HCT116 (cell line): ENCODE results near the gene IL17REL. TPM values are rescaled to one million over a fixed set of nuclear protein-coding genes. Genes with fewer than 3 reads are reported as not detected.

Experiments used
- ATAC-seq: fragments of 200-7000 bp; cut with Tn5 transposase; 2 replicates; pipeline ENCODE4 v1.9.1; 2020; ENCODE audit warnings: mild to moderate bottlenecking, moderate library complexity
- BruUV-seq: library from RNA; stranded (reverse); fragments of 400-500 nt; replicated peaks from 2 replicates; lab custom pipeline; 2021; lab: Mats Ljungman, UMichigan
- CTCF ChIA-PET: fragments of 300-600 bp; sonication (Branson Sonifier 250); formaldehyde crosslinking; loops from one replicate; lab custom pipeline; 2021; ENCODE audit warnings: antibody characterized with exemption; lab: Charles Lee
- POLR2A ChIA-PET: fragments of 300-600, 350-600 bp; sonication (Branson Sonifier 250); formaldehyde crosslinking; loops from one replicate; lab custom pipeline; 2021; ENCODE audit warnings: antibody characterized with exemption; lab: Charles Lee
- RAD21 ChIA-PET, 2 experiments: fragments of 300-600 bp; sonication (Branson Sonifier 250); formaldehyde crosslinking; loops; one replicate each; lab custom pipeline; 2023; ENCODE audit warnings: low total read pairs in 2 of 2; ENCODE audit not compliant: uncharacterized antibody in 2 of 2, unreplicated experiment in 2 of 2, low non-redundant PET in 1 of 2; lab: Charles Lee
- DNase-seq: peaks from one replicate; pipeline ENCODE4 v3.0.0-alpha.2; 2010; ENCODE audit warnings: low read depth, low spot score
- H2AFZ ChIP-seq: fragments of 200-600 bp; shearing (Covaris generic), sonication (generic); 2 replicates; pipeline ENCODE4 v1.6.1; 2017; ENCODE audit warnings: low read depth, mixed run types, mixed read lengths, antibody characterized with exemption, low read length; ENCODE audit not compliant: poor library complexity, severe bottlenecking
- H3K27ac ChIP-seq: 2 replicates; pipeline ENCODE4 v1.5.1; 2012; ENCODE audit warnings: low read depth, low read length
- H3K27me3 ChIP-seq: fragments of 200-600 bp; sonication (generic); 2 replicates; pipeline ENCODE4 v1.6.1; 2016; ENCODE audit warnings: mixed run types, low read length, mixed read lengths; ENCODE audit not compliant: insufficient read depth
- H3K36me3 ChIP-seq, 2 experiments: fragments of 200-500 bp in 1 of 2; fragments of 200-600 bp in 1 of 2; sonication (Bioruptor generic) in 1 of 2; sonication (generic) in 1 of 2; 2 replicates each; pipeline versions ENCODE4 v1.5.1 to v1.6.1; 2014 to 2016; ENCODE audit warnings: low read length in 2 of 2, inconsistent platforms in 1 of 2, mixed read lengths in 1 of 2, mixed run types in 1 of 2; ENCODE audit not compliant: insufficient read depth in 2 of 2, control insufficient read depth in 1 of 2
- H3K4me1 ChIP-seq, 2 experiments: fragments of 200-600 bp in 1 of 2; sonication (generic) in 1 of 2; 2 replicates each; pipeline versions ENCODE4 v1.5.1 to v1.6.1; 2012 to 2017; ENCODE audit warnings: low read length in 2 of 2, inconsistent platforms in 1 of 2, mild to moderate bottlenecking in 1 of 2, mixed read lengths in 1 of 2, mixed run types in 1 of 2, moderate library complexity in 1 of 2; ENCODE audit not compliant: insufficient read depth in 2 of 2, control insufficient read depth in 1 of 2
- H3K4me2 ChIP-seq: fragments of 200-600 bp; sonication (generic); 2 replicates; pipeline ENCODE4 v1.6.1; 2017; ENCODE audit warnings: mixed run types, low read length, mixed read lengths
- H3K4me3 ChIP-seq, 2 experiments: fragments of 200-600 bp in 1 of 2; sonication (generic) in 1 of 2; replicated peaks in 1 of 2; 2 replicates each; pipeline ENCODE4 v1.5.1; 2011 to 2016; ENCODE audit warnings: low read length in 2 of 2, control low read depth in 1 of 2, low read depth in 1 of 2, mild to moderate bottlenecking in 1 of 2, mixed read lengths in 1 of 2, mixed run types in 1 of 2
- H3K79me2 ChIP-seq: fragments of 200-600 bp; sonication (generic); 2 replicates; pipeline ENCODE4 v1.6.1; 2017; ENCODE audit warnings: mild to moderate bottlenecking, mixed run types, low read length, moderate library complexity, mixed read lengths; ENCODE audit not compliant: insufficient read depth
- H3K9ac ChIP-seq: fragments of 200-600 bp; sonication (generic); 2 replicates; pipeline ENCODE4 v1.6.1; 2016; ENCODE audit warnings: low read length, mixed read lengths
- H3K9me2 ChIP-seq: fragments of 200-600 bp; sonication (generic), shearing (Covaris generic); 2 replicates; pipeline ENCODE4 v1.6.1; 2017; ENCODE audit warnings: mixed run types, mild to moderate bottlenecking, moderate library complexity; ENCODE audit not compliant: insufficient read depth
- H3K9me3 ChIP-seq, 2 experiments: fragments of 200-500 bp in 1 of 2; fragments of 200-600 bp in 1 of 2; sonication (Bioruptor generic) in 1 of 2; sonication (generic) in 1 of 2; 2 replicates each; pipeline ENCODE4 v1.6.1; 2014 to 2017; ENCODE audit warnings: low read length in 2 of 2, mixed read lengths in 2 of 2, inconsistent platforms in 1 of 2, low read depth in 1 of 2, mild to moderate bottlenecking in 1 of 2, mixed run types in 1 of 2, moderate library complexity in 1 of 2; ENCODE audit not compliant: control insufficient read depth in 1 of 2, insufficient read depth in 1 of 2
- H4K20me1 ChIP-seq: fragments of 200-600 bp; sonication (generic), shearing (Covaris generic); 2 replicates; pipeline ENCODE4 v1.6.1; 2017; ENCODE audit warnings: mixed run types, mild to moderate bottlenecking, moderate library complexity; ENCODE audit not compliant: insufficient read depth
- CBX3 ChIP-seq: IDR thresholded peaks from 2 replicates; pipeline ENCODE4 v1.6.1; 2012; ENCODE audit warnings: low read depth
- EZH2 ChIP-seq: fragments of 200-600 bp; sonication (generic); IDR thresholded peaks from 2 replicates; pipeline ENCODE4 v1.6.1; 2017; ENCODE audit warnings: antibody characterized with exemption, mixed run types
- EZH2phosphoT487 ChIP-seq: fragments of 200-600 bp; IDR thresholded peaks from 2 replicates; pipeline ENCODE4 v1.6.1; 2018; ENCODE audit warnings: antibody characterized with exemption, borderline replicate concordance
- MAX ChIP-seq: IDR thresholded peaks from 2 replicates; pipeline ENCODE4 v1.6.1; 2012
- POLR2A ChIP-seq: IDR thresholded peaks from 2 replicates; pipeline ENCODE4 v1.7.0; 2011; ENCODE audit warnings: borderline replicate concordance; ENCODE audit not compliant: insufficient read depth, insufficient read length; ENCODE audit errors: extremely low read depth
- SIN3A ChIP-seq: IDR thresholded peaks from 2 replicates; pipeline ENCODE4 v1.6.1; 2012; ENCODE audit warnings: low read depth
- SRF ChIP-seq: IDR thresholded peaks from 2 replicates; pipeline ENCODE4 v1.6.1; 2012; ENCODE audit warnings: low read depth
- YY1 ChIP-seq: IDR thresholded peaks from 2 replicates; pipeline ENCODE4 v1.6.1; 2011; ENCODE audit warnings: low read length, low read depth, moderate library complexity, mild to moderate bottlenecking; ENCODE audit not compliant: insufficient replicate concordance; ENCODE audit errors: extremely low read depth
- intact Hi-C: fragments of 100-400 bp; cut with micrococcal nuclease; formaldehyde crosslinking; loops from 2 replicates; pipeline ENCODE4 v1.10.0; 2022
- total RNA-seq: library from RNA; stranded (reverse); gene quantifications from one replicate; pipeline ENCODE4 v1.2.1, GENCODE V29; 2021; ENCODE audit not compliant: unreplicated experiment
- TF ChIP-seq, protein P1 (sequence below): IDR thresholded peaks from 2 replicates; pipeline ENCODE4 v1.6.1; 2012; ENCODE audit warnings: low read depth
- TF ChIP-seq, protein P2 (sequence below): IDR thresholded peaks from 2 replicates; pipeline ENCODE4 v1.6.1; 2012

IL17REL gene
- total RNA-seq, 1 experiment from 2014 or later, result not detected

- TF ChIP-seq, protein P1, sequence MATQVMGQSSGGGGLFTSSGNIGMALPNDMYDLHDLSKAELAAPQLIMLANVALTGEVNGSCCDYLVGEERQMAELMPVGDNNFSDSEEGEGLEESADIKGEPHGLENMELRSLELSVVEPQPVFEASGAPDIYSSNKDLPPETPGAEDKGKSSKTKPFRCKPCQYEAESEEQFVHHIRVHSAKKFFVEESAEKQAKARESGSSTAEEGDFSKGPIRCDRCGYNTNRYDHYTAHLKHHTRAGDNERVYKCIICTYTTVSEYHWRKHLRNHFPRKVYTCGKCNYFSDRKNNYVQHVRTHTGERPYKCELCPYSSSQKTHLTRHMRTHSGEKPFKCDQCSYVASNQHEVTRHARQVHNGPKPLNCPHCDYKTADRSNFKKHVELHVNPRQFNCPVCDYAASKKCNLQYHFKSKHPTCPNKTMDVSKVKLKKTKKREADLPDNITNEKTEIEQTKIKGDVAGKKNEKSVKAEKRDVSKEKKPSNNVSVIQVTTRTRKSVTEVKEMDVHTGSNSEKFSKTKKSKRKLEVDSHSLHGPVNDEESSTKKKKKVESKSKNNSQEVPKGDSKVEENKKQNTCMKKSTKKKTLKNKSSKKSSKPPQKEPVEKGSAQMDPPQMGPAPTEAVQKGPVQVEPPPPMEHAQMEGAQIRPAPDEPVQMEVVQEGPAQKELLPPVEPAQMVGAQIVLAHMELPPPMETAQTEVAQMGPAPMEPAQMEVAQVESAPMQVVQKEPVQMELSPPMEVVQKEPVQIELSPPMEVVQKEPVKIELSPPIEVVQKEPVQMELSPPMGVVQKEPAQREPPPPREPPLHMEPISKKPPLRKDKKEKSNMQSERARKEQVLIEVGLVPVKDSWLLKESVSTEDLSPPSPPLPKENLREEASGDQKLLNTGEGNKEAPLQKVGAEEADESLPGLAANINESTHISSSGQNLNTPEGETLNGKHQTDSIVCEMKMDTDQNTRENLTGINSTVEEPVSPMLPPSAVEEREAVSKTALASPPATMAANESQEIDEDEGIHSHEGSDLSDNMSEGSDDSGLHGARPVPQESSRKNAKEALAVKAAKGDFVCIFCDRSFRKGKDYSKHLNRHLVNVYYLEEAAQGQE, result no peak
- no peak for TF ChIP-seq EZH2
- TF ChIP-seq, protein P2, sequence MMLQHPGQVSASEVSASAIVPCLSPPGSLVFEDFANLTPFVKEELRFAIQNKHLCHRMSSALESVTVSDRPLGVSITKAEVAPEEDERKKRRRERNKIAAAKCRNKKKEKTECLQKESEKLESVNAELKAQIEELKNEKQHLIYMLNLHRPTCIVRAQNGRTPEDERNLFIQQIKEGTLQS, result no peak
- no peak for TF ChIP-seq EZH2phosphoT487
Observed at GRCh38 chr22:49954991-49955580, 57.5 kb downstream of the IL17REL start (continued).

DNA sequence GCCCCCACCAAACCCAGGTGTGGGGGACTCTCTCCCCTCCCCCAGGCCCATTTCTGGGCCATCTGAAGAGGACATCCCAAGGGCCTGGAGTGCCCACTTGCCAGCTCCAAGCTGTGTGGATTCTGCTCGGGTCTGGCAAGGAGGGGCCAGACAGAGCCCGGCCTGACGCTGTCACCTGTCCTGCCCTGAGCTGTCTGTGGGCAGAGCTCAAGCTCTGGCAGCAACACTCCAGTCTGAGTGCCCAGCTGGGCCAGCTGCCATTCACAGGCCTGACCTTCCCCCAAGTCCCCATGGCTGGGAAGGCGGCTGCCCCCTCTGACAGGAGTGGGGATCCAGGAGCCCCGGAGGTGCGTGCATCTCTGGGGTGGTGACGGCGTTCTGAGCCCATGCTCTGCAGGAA lies 58.2 kb downstream of the IL17REL start:
- CTCF ChIA-PET, result no interaction called here
- DNase-seq, result no peak
- Histone ChIP-seq H4K20me1 (no peaks in the 10 kb centered on the region), H3K4me2 (no peak overlapping the region), H2AFZ (no peak overlapping the region), H3K9me3 (no peaks in the 10 kb centered on the region), H3K9me2 (no peaks in the 10 kb centered on the region), H3K36me3 (no peaks in the 10 kb centered on the region), H3K27ac (no peak overlapping the region), H3K4me1 (peaks cover 29 to 52% of the 10 kb centered on the region in 2 experiments), H3K79me2 (no peaks in the 10 kb centered on the region), H3K9ac (no peak overlapping the region), H3K4me3 (no peak overlapping the region), H3K27me3 (no peaks in the 10 kb centered on the region)
- no peak for ATAC-seq
- POLR2A ChIA-PET, result interaction anchor here (0.8 kb wide), 1 partner anchor 23 kb away, joined by 3 read pairs; no protein-coding TSS in a partner anchor
- RAD21 ChIA-PET, result no interaction called here
- TF ChIP-seq SRF (no peak), CBX3 (no peak), POLR2A (no peak), MAX (no peak), SIN3A (no peak), EZH2 (no peak), YY1 (no peak)
- BruUV-seq, result no TSS peak
- intact Hi-C loops, result no loop called here
